Measurements from ENCODE around the gene SLC35E3. TPM values are rescaled to one million over a fixed set of nuclear protein-coding genes. Genes with fewer than 3 reads are reported as not detected.

SLC35E3 gene
- polyA plus RNA-seq, 1 of the 3 experiments (the other 2 are of a cell fraction), result 5.7 TPM

GRCh38 chr12:68771223-68771925, 25.4 kb downstream of the SLC35E3 start:
- no peaks in the 10 kb centered on the region for H3K27me3 ChIP-seq (ENCODE audit: insufficient read depth)
- WGBS (ENCODE audit: low lambda C conversion rate), result 81% methylated on average over 5 of the region's 5 CpGs
- POLR2A ChIA-PET, result interaction anchor here (0.7 to 1.0 kb wide), 2 partner anchors 25 to 1341 kb away, joined by 3 to 4 read pairs; partner anchors contain the start of gene SLC35E3

More at GRCh38 chr12:68771223-68771925, 25.4 kb downstream of the SLC35E3 start:
- H3K9me2 ChIP-seq, result no peaks in the 10 kb centered on the region
- H3K4me2 ChIP-seq, result no peak overlapping the region
- peaks cover 0 to 9% of the 10 kb centered on the region in 2 experiments for H3K36me3 ChIP-seq (replicated peaks in 1 of 2; ENCODE audit: control insufficient read depth in 1 of 2, insufficient read depth in 2 of 2, low read length in 1 of 2)
- peak; percentile 30 for DNase-seq
- H3K79me2 ChIP-seq (ENCODE audit: insufficient read depth), result no peaks in the 10 kb centered on the region
- peaks cover 3% of the 10 kb centered on the region for H3F3A ChIP-seq (replicated peaks; ENCODE audit: insufficient read depth)
- no peaks in the 10 kb centered on the region for H4K20me1 ChIP-seq (ENCODE audit: insufficient read depth)
- H3K9ac ChIP-seq, result no peak overlapping the region
- H2AFZ ChIP-seq (ENCODE audit: low read depth), result no peak overlapping the region
- H3K4me1 ChIP-seq (ENCODE audit: control insufficient read depth in 1 of 2, insufficient read depth in 2 of 2, low read depth in 1 of 2, low read length in 1 of 2), result no peaks in the 10 kb centered on the region; a peak in 1 of 4 replicates
- TF ChIP-seq USF2 (IDR thresholded peaks at IDR 0.05; ENCODE audit: borderline replicate concordance, low read depth, low read length) (no peak), IRF3 (IDR thresholded peaks at IDR 0.05; ENCODE audit: low read depth, low read length) (no peak), CTCF (IDR thresholded peaks at IDR 0.05) (no peak), RAD21 (IDR thresholded peaks at IDR 0.05; ENCODE audit: low read length) (no peak), TCF12 (IDR thresholded peaks at IDR 0.05) (no peak), GATA2 (CRISPR knock-in tag; IDR thresholded peaks at IDR 0.05) (peak; percentile 55; the same call in 1 of the 2 replicates), EP300 (IDR thresholded peaks at IDR 0.05; ENCODE audit: borderline replicate concordance in 1 of 2, low read depth in 1 of 2, low read length in 1 of 2) (peak in 1 of 2 experiments; percentile 28; a peak in 1 of 4 replicates), JUND (IDR thresholded peaks at IDR 0.05) (no peak), POLR2AphosphoS5 (IDR thresholded peaks at IDR 0.05; ENCODE audit: low read depth, low read length) (no peak), CHD2 (IDR thresholded peaks at IDR 0.05; ENCODE audit: low read length, partially characterized antibody) (no peak)
- CTCF ChIA-PET, result interaction anchor here (1.3 kb wide), 1 partner anchor 16 kb away, joined by 4 read pairs; no protein-coding TSS in a partner anchor
- H3K27ac ChIP-seq (ENCODE audit: low read depth in 2 of 2, low read length in 1 of 2), result no peak overlapping the region
- H3K9me3 ChIP-seq, result no peaks in the 10 kb centered on the region
- H3K4me3 ChIP-seq (ENCODE audit: low read depth in 2 of 2, low read length in 1 of 2), result no peak overlapping the region
